ENCODE data around the gene RNU11. TPM values are rescaled to one million over a fixed set of nuclear protein-coding genes. Genes with fewer than 3 reads are reported as not detected.
A peak's percentile ranks its signal among the peaks of the same experiment; 100 is the strongest.

Gene RNU11
- total and polyA plus RNA-seq, 2 experiments from 2014 or later = not detected

DNA sequence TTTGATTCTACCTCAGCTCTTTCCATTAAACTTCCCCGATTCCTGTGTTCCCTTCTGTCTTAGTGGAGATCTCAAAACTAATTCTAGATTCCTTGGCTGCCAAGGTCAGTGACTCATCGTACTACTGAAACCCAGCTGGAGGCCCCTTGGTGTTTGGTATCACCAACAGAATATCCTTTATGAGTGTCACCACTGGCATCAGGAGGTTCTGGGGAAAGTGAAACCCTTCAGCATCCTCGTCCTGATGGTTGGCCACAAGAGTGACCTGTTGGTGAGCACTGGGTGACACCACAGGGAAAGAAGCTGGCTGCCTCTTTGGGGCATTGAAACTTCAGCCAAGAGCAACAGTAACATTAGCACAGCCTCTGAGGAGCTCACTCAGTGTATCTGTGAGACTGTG, 46.7 kb upstream of the RNU11 start:
- H3F3A ChIP-seq (replicated peaks; ENCODE audit: low read depth) = peaks cover 17% of the 10 kb centered on the region; the same call in 1 of the 2 replicates
- no peaks in the 10 kb centered on the region for H3K27me3 ChIP-seq (ENCODE audit: insufficient read depth)
- no peak for DNase-seq (ENCODE audit: low spot score)
- H3K4me1 ChIP-seq (ENCODE audit: insufficient read depth) = peaks cover 3% of the 10 kb centered on the region; the same call in 1 of the 2 replicates
- H3K9me3 Mint-ChIP-seq = no peaks in the 10 kb centered on the region
- ATAC-seq = no peak
- H3K79me2 ChIP-seq (replicated peaks; ENCODE audit: insufficient read depth) = no peaks in the 10 kb centered on the region
- no peak overlapping the region for H3K4me3 Mint-ChIP-seq
- no peak overlapping the region for H3K4me3 ChIP-seq
- H3K4me2 ChIP-seq = no peak overlapping the region
- no peak for TF ChIP-seq NANOG (IDR thresholded peaks at IDR 0.05; ENCODE audit: borderline replicate concordance)
- TF ChIP-seq EZH2phosphoT487 (IDR thresholded peaks at IDR 0.05; ENCODE audit: unreplicated experiment) = no peak
- TF ChIP-seq STAT1 (IDR thresholded peaks at IDR 0.05; ENCODE audit: unreplicated experiment) = no peak
- TF ChIP-seq ETS1 (IDR thresholded peaks at IDR 0.05) = no peak
- no peak for TF ChIP-seq ZNF331 (CRISPR knock-in tag; IDR thresholded peaks at IDR 0.05; ENCODE audit: low read depth)
- TF ChIP-seq, protein P1, sequence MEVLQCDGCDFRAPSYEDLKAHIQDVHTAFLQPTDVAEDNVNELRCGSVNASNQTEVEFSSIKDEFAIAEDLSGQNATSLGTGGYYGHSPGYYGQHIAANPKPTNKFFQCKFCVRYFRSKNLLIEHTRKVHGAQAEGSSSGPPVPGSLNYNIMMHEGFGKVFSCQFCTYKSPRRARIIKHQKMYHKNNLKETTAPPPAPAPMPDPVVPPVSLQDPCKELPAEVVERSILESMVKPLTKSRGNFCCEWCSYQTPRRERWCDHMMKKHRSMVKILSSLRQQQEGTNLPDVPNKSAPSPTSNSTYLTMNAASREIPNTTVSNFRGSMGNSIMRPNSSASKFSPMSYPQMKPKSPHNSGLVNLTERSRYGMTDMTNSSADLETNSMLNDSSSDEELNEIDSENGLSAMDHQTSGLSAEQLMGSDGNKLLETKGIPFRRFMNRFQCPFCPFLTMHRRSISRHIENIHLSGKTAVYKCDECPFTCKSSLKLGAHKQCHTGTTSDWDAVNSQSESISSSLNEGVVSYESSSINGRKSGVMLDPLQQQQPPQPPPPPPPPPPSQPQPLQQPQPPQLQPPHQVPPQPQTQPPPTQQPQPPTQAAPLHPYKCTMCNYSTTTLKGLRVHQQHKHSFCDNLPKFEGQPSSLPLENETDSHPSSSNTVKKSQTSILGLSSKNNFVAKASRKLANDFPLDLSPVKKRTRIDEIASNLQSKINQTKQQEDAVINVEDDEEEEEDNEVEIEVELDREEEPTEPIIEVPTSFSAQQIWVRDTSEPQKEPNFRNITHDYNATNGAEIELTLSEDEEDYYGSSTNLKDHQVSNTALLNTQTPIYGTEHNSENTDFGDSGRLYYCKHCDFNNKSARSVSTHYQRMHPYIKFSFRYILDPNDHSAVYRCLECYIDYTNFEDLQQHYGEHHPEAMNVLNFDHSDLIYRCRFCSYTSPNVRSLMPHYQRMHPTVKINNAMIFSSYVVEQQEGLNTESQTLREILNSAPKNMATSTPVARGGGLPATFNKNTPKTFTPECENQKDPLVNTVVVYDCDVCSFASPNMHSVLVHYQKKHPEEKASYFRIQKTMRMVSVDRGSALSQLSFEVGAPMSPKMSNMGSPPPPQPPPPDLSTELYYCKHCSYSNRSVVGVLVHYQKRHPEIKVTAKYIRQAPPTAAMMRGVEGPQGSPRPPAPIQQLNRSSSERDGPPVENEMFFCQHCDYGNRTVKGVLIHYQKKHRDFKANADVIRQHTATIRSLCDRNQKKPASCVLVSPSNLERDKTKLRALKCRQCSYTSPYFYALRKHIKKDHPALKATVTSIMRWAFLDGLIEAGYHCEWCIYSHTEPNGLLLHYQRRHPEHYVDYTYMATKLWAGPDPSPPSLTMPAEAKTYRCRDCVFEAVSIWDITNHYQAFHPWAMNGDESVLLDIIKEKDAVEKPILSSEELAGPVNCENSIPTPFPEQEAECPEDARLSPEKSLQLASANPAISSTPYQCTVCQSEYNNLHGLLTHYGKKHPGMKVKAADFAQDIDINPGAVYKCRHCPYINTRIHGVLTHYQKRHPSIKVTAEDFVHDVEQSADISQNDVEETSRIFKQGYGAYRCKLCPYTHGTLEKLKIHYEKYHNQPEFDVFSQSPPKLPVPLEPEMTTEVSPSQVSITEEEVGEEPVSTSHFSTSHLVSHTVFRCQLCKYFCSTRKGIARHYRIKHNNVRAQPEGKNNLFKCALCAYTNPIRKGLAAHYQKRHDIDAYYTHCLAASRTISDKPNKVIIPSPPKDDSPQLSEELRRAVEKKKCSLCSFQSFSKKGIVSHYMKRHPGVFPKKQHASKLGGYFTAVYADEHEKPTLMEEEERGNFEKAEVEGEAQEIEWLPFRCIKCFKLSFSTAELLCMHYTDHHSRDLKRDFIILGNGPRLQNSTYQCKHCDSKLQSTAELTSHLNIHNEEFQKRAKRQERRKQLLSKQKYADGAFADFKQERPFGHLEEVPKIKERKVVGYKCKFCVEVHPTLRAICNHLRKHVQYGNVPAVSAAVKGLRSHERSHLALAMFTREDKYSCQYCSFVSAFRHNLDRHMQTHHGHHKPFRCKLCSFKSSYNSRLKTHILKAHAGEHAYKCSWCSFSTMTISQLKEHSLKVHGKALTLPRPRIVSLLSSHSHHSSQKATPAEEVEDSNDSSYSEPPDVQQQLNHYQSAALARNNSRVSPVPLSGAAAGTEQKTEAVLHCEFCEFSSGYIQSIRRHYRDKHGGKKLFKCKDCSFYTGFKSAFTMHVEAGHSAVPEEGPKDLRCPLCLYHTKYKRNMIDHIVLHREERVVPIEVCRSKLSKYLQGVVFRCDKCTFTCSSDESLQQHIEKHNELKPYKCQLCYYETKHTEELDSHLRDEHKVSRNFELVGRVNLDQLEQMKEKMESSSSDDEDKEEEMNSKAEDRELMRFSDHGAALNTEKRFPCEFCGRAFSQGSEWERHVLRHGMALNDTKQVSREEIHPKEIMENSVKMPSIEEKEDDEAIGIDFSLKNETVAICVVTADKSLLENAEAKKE (CRISPR knock-in tag; IDR thresholded peaks at IDR 0.05) = no peak
- TF ChIP-seq POLR2AphosphoS5 (IDR thresholded peaks at IDR 0.05; ENCODE audit: low read depth) = no peak
- TF ChIP-seq REST (IDR thresholded peaks at IDR 0.05; ENCODE audit: unreplicated experiment) = no peak
- TF ChIP-seq JUNB (IDR thresholded peaks at IDR 0.05; ENCODE audit: unreplicated experiment) = no peak
- no peak for TF ChIP-seq EZH2 (IDR thresholded peaks at IDR 0.05; ENCODE audit: low read depth, unreplicated experiment)
- H3K36me3 ChIP-seq (ENCODE audit: insufficient read depth) = peaks cover 15% of the 10 kb centered on the region; the same call in 1 of the 2 replicates
- peaks cover 13% of the 10 kb centered on the region for H3K36me3 Mint-ChIP-seq (ENCODE audit: low read depth)
- no peaks in the 10 kb centered on the region for H4K20me1 ChIP-seq (replicated peaks; ENCODE audit: insufficient read depth)
- H3K27ac Mint-ChIP-seq = peak overlapping the region; percentile 88; the same call in 1 of the 2 replicates
- no peak overlapping the region for H2AFZ ChIP-seq
- no peak overlapping the region; the same call in 1 of the 2 replicates for H3K27ac ChIP-seq (ENCODE audit: low read depth)
- H3K9me2 ChIP-seq (ENCODE audit: insufficient read depth) = no peaks in the 10 kb centered on the region
- H3K4me1 Mint-ChIP-seq = peaks cover 17% of the 10 kb centered on the region
- peaks cover 8% of the 10 kb centered on the region for H3K27me3 Mint-ChIP-seq (ENCODE audit: insufficient read depth, low read depth, poor library complexity)

Measured in GM23338 (cell line).